ENCODE results near the gene RIT2.
"Not testable (repeated sequence)": the region's sequence is repeated elsewhere in the genome, so short reads cannot be mapped to it uniquely, and the experiment has no call there.

Gene RIT2

DNA sequence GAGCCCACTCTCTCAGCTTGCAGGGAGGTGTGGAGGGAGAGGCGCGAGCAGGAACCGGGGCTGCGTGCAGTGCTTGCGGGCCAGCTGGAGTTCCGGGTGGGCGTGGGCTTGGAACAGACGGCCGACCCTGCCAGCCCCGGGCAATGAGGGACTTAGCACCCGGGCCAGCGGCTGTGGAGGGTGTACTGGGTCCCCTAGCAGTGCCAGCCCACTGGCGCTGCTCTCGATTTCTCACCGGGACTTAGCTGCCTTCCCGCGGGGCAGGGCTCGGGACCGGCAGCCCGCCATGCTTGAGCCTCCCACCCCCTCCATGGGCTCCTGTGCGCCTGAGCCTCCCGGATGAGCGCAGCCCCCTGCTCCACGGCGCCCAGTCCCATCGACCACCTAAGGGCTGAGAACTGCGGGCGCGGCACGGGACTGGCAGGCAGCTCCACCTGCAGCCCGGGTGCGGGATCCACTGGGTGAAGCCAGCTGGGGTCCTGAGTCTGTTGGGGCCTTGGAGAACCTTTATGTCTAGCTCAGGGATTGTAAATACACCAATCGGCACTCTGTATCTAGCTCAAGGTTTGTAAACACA lies 320.2 kb downstream of the RIT2 start:
- H3K9me3 ChIP-seq (ENCODE audit: control insufficient read depth, insufficient read depth, low read length); H3K4me1 ChIP-seq (ENCODE audit: insufficient read depth, low read length); H3K9ac ChIP-seq (ENCODE audit: low read depth, low read length); H3K36me3 ChIP-seq (ENCODE audit: insufficient read depth, low read length): not testable (repeated sequence)

DNA sequence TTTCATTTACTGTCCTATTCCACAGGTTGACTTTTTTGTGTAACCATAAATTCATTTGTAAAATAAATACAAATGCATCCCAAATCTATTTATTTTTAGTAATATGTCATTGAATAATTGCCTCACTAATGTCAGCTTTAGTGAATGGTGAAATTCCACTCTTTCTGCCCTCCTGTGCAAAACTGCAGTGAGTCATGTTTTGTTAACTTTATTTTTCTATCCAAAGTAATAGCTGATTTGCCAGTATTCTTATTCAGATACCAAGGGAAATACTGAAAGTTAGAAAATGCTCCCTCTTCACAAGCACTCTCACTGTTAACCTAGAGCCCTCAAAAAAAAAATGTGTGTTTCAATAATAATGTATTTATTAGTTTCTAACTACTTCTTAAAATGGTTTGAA lies 322.8 kb downstream of the RIT2 start:
- H3K4me1 ChIP-seq (ENCODE audit: insufficient read depth, low read length): no peaks in the 10 kb centered on the region
- no peak overlapping the region for H3K9ac ChIP-seq (ENCODE audit: low read depth, low read length)
- H3K36me3 ChIP-seq (ENCODE audit: insufficient read depth, low read length): no peaks in the 10 kb centered on the region
- peaks cover 4% of the 10 kb centered on the region; the same call in 1 of the 2 replicates for H3K9me3 ChIP-seq (ENCODE audit: control insufficient read depth, insufficient read depth, low read length)

DNA sequence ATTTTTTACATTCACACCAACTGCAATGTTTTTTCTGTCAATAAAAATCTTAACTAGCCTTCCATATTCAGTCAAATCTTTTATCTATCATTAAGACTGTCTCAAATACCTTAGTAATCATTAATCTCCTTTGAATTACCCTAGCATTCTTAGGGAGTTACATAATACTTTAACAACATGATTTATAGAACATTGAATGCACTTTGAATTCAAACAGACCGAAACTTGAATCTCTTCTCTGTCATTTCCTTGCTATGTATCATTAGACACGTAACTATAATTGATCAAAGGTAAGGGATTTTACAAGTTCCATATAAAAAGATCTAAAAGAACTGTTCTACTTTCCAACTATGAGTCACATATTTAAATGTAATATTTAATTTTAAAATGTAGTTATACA lies 330.9 kb downstream of the RIT2 start:
- Histone ChIP-seq H3K4me1 (ENCODE audit: insufficient read depth, low read length) (peaks cover 19% of the 10 kb centered on the region; the same call in 1 of the 2 replicates), H3K9me3 (ENCODE audit: control insufficient read depth, insufficient read depth, low read length) (peaks cover 4% of the 10 kb centered on the region; the same call in 1 of the 2 replicates), H3K36me3 (ENCODE audit: insufficient read depth, low read length) (no peaks in the 10 kb centered on the region)

DNA sequence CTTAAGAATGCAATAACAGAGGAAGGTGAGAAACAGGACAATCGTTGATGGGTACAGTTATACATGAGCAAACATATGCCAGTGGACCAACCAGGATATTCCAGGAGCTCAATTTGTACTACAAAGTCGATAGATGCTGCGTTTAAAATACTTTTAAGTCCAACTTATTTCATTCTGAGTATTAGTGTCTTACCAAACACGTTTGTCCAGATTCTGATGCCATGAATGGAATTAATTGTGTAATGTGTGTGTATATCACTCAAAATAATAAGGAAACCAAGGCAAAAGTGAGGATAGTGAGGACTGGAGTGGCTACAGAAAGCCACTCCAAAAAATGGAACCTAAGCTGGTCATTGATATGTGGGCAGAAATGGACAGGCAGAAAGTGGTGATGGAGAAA lies 332.6 kb downstream of the RIT2 start:
- H3K9me3 ChIP-seq (ENCODE audit: control insufficient read depth, insufficient read depth, low read length): no peaks in the 10 kb centered on the region
- no peak overlapping the region for H3K9ac ChIP-seq (ENCODE audit: low read depth, low read length)
- no peaks in the 10 kb centered on the region for H3K36me3 ChIP-seq (ENCODE audit: insufficient read depth, low read length)
- peaks cover 33% of the 10 kb centered on the region for H3K4me1 ChIP-seq (ENCODE audit: insufficient read depth, low read length)

More for the DNA sequence above, 330.9 kb downstream of the RIT2 start:
- H3K9ac ChIP-seq (ENCODE audit: low read depth, low read length): no peak overlapping the region

DNA sequence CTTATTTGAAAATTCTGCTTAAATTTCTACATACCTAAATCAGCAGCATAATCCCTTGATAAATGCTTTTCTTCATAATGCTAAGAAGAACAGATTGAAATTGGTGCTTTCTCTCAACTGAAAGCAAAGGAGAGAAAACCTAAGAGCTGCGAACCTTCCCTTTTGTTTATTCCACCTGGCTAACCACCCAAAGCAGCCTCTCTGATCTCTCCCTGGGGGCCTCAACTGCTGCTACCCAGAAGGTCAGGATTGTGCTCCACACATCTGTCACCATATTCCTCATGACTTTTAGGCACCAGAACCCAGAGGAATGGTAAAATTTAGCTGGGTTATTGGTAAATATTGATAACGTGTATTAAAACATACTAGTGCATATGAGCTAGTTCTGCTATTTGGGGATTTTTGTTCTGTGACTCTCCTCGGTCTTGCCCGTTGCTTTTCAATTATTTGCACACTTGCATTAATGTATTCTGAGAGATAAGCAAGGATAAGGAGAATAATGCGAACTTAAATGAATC lies 334.1 kb downstream of the RIT2 start:
- no peak overlapping the region for H3K9ac ChIP-seq (ENCODE audit: low read depth, low read length)
- H3K9me3 ChIP-seq (ENCODE audit: control insufficient read depth, insufficient read depth, low read length): no peaks in the 10 kb centered on the region
- no peaks in the 10 kb centered on the region for H3K36me3 ChIP-seq (ENCODE audit: insufficient read depth, low read length)
- H3K4me1 ChIP-seq (ENCODE audit: insufficient read depth, low read length): peaks cover 33% of the 10 kb centered on the region

DNA sequence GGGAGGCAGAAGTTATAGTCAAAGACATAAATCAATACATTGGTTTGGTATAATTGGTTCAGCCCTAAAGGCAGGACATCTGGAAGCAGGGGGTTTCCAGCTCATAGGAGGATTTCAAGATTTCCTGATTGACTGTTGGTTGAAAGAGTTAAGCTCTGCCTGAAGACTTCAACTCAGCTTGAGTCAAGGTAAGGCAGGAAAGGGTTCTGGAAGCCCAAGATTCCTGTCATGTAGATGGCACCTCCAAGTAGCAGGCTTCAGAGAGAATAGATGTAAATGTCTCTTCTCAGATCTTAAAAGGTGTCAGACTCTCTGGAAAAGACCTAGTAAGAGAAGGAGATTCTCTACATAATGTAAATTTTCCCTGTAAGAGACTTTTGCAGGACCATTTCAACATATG lies 335.3 kb downstream of the RIT2 start:
- Histone ChIP-seq H3K36me3 (ENCODE audit: insufficient read depth, low read length) (no peaks in the 10 kb centered on the region), H3K4me1 (ENCODE audit: insufficient read depth, low read length) (peaks cover 33% of the 10 kb centered on the region), H3K9me3 (ENCODE audit: control insufficient read depth, insufficient read depth, low read length) (no peaks in the 10 kb centered on the region), H3K9ac (ENCODE audit: low read depth, low read length) (no peak overlapping the region)

DNA sequence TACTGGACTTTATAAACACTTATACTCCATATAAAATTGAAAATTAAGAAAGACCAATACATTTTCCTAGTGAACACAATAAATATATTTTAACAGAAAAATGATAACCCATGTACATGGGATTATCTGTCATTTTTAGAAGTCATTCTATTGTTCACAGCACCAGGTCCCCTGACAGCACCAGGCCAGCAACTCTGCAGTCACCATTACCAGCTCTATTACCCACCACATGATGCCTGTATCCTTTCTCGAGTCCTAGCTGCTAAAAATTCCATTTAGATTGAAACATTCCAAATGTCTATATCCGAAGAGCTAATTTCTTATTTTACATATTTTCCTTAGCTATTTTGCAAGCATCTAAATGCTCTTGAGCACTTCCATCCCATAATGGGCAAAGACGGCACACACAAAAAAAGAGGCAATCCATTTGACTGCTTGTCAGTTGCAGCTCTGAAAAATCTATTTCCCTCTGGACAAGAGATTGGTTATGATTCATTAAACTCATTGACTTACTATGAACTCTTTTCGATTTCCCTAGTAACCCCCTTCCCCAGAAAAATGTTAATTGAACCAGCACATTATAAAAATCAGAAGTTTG lies 336.9 kb downstream of the RIT2 start:
- no peak overlapping the region for H3K9ac ChIP-seq (ENCODE audit: low read depth, low read length)
- peaks cover 33% of the 10 kb centered on the region for H3K4me1 ChIP-seq (ENCODE audit: insufficient read depth, low read length)
- H3K9me3 ChIP-seq (ENCODE audit: control insufficient read depth, insufficient read depth, low read length): no peaks in the 10 kb centered on the region
- H3K36me3 ChIP-seq (ENCODE audit: insufficient read depth, low read length): no peaks in the 10 kb centered on the region

DNA sequence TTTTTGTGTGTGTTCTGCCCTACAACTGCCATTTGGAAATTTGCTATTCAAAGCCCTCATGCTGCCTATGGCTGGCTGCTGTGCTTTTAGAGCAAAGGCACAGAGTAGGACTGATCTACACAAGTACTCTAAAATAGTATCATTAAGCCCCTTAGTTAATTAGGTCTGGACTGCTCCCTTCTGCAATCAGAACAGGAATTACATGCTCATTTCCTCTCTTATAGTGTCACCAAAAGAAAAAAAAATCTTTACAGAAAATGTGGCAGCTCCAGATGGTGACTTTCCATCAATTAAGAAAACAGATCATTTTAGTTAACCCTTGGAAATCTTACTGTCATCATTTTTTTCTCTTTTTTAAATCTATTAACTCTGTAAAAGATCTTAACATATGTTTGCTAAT lies 337.5 kb downstream of the RIT2 start:
- Histone ChIP-seq H3K9me3 (ENCODE audit: control insufficient read depth, insufficient read depth, low read length) (no peaks in the 10 kb centered on the region), H3K36me3 (ENCODE audit: insufficient read depth, low read length) (no peaks in the 10 kb centered on the region), H3K9ac (ENCODE audit: low read depth, low read length) (no peak overlapping the region), H3K4me1 (ENCODE audit: insufficient read depth, low read length) (peaks cover 33% of the 10 kb centered on the region)

DNA sequence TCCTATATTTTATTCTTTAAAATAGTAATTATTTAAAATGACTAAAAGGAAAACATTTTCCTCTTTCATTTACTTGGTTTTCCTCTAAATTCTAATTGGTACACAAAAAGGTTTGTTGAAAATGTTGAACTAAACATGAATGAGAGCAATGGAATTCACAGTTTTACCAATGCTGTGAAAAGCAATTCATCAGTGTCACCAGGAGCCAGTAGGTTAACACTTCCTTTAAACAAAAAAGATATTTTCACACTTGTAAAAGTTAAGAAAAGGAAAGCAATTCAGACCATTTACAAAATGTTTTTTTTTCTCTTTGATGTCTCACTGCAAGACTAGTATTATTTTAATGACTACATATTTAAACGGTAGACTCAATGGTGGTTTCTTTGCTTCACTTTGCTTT lies 341.6 kb downstream of the RIT2 start:
- H3K9ac ChIP-seq (ENCODE audit: low read depth, low read length): no peak overlapping the region

DNA sequence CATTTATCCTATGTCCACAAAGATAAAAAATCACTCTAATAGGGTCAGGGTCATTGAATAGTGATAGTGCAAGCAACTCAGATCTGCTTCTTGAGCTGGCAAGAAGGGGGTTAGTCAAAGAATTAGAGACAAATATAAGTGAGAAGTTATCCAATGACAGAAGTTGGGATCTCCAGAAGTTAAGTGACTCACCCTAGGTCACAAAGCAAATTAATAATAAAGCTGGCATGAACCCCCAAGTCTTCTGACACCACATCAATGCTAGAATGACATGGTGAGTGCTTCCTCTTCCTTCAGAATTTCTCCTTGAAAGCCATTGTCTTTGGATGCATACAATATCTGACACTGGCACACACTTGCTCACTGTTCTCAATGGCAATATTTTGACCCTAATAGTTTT lies 343.5 kb downstream of the RIT2 start:
- no peaks in the 10 kb centered on the region; the same call in 1 of the 2 replicates for H3K4me1 ChIP-seq (ENCODE audit: insufficient read depth, low read length)
- H3K36me3 ChIP-seq (ENCODE audit: insufficient read depth, low read length): no peaks in the 10 kb centered on the region
- no peak overlapping the region for H3K9ac ChIP-seq (ENCODE audit: low read depth, low read length)
- H3K9me3 ChIP-seq (ENCODE audit: control insufficient read depth, insufficient read depth, low read length): 0 out of 2 replicates have a peak, but pooled peaks cover 8% of the 10 kb centered on the region

More for the DNA sequence above, 341.6 kb downstream of the RIT2 start:
- H3K9me3 ChIP-seq (ENCODE audit: control insufficient read depth, insufficient read depth, low read length): no peaks in the 10 kb centered on the region
- H3K4me1 ChIP-seq (ENCODE audit: insufficient read depth, low read length): peaks cover 11% of the 10 kb centered on the region
- no peaks in the 10 kb centered on the region for H3K36me3 ChIP-seq (ENCODE audit: insufficient read depth, low read length)

DNA sequence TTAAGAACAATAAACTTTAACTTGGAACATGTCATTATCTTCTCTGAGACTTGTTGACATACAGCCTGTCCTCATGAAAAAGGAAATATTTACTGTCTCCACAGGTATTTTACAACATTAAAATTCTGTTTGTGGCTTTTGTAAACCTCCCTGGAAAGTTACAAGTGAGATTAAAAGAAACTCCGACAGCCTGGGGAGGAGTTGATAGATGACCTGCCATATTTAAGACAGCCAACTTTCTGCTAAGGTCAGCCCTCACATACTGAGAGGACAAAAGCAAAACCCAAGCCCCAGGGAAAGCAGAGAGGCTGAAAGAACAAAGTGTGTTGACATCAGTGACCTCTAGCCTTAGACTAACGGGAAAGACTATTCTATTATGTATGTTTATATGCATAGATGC lies 350.2 kb downstream of the RIT2 start:
- Histone ChIP-seq H3K36me3 (ENCODE audit: insufficient read depth, low read length) (no peaks in the 10 kb centered on the region; the same call in 1 of the 2 replicates), H3K9ac (ENCODE audit: low read depth, low read length) (no peak overlapping the region), H3K4me1 (ENCODE audit: insufficient read depth, low read length) (no peaks in the 10 kb centered on the region), H3K9me3 (ENCODE audit: control insufficient read depth, insufficient read depth, low read length) (peaks cover 11% of the 10 kb centered on the region; the same call in 1 of the 2 replicates)

DNA sequence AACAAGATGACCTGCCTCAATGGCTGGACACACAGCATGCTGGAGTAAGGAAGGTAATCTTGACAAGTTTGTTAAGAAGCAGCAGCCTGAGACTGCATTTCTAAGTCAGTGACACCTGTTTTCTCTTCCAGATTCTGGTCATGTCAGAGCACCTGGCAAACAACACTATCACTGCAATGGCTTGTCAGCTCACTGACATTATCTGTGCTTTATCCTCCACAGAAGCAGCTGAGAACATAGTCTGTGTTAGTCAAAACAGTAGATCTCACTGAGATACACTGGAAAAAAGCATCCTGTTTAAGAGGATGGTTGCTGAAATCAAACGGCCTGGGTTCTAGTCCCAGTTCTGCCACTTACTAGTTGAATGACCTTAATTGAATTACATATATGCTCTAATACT lies 355.2 kb downstream of the RIT2 start:
- Histone ChIP-seq H3K9me3 (ENCODE audit: control insufficient read depth, insufficient read depth, low read length) (no peaks in the 10 kb centered on the region), H3K36me3 (ENCODE audit: insufficient read depth, low read length) (no peaks in the 10 kb centered on the region), H3K4me1 (ENCODE audit: insufficient read depth, low read length) (no peaks in the 10 kb centered on the region), H3K9ac (ENCODE audit: low read depth, low read length) (no peak overlapping the region)

DNA sequence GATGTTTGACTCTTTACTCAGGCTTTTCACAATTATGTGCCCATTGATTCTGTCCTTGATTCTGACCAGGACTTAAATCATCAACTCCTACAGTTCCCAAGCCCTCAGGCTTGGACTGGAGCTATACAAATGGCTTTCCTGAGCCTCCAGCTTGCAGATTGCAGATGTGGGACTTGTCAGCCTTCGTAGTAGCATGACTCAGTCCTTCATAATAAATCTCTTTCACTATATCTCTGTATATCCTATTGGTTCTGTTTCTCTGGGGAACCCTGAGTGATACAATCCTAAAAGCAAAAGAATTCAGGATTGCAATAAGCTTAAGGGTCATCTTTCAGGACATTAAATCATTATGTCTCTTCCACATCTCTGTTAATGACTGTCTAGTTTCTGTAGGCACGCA lies 356.6 kb downstream of the RIT2 start:
- H3K9me3 ChIP-seq (ENCODE audit: control insufficient read depth, insufficient read depth, low read length): no peaks in the 10 kb centered on the region
- H3K36me3 ChIP-seq (ENCODE audit: insufficient read depth, low read length): no peaks in the 10 kb centered on the region
- H3K9ac ChIP-seq (ENCODE audit: low read depth, low read length): no peak overlapping the region
- no peaks in the 10 kb centered on the region for H3K4me1 ChIP-seq (ENCODE audit: insufficient read depth, low read length)

DNA sequence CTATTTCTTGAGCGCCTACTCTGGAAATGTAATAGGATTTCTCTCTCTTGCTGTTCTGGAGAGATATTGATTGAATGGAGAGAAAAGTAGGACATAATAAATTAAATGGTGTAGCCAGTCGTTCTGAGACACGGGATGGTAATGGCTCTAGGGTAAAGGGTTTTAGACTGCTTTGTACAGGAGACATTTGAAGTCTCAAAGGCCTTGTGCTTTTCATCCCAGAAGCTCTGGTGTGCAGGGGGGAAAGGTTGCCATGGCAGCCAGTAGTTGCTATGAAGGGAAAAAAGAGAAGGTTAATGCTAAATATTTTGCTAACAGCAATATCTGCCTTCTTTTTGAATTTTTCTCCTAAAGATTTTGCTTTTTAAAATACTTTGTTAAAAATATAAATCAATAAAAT lies 359.3 kb downstream of the RIT2 start:
- Histone ChIP-seq H3K36me3 (ENCODE audit: insufficient read depth, low read length) (no peaks in the 10 kb centered on the region), H3K9ac (ENCODE audit: low read depth, low read length) (no peak overlapping the region), H3K9me3 (ENCODE audit: control insufficient read depth, insufficient read depth, low read length) (no peaks in the 10 kb centered on the region), H3K4me1 (ENCODE audit: insufficient read depth, low read length) (no peaks in the 10 kb centered on the region; the same call in 1 of the 2 replicates)

DNA sequence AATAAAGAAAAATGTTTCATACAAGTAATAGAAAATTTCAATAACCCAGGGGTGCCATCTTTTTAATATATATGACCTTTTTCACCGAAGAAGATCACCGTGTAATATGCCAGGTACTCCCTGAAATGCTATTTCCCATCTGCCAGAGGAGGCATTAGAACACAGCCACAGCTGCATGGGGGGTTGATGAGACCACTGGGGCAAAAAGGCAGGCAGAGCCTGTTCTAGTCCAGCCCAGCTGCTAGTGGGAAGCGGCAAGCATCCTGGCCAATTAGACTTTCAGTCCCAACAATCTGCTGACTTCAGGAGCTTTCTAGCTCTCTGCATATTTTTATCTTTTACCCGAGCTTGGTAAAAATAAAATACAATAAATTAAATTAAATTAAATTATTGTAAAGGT lies 362.6 kb downstream of the RIT2 start:
- no peaks in the 10 kb centered on the region; the same call in 1 of the 2 replicates for H3K4me1 ChIP-seq (ENCODE audit: insufficient read depth, low read length)
- no peak overlapping the region for H3K9ac ChIP-seq (ENCODE audit: low read depth, low read length)
- no peaks in the 10 kb centered on the region for H3K9me3 ChIP-seq (ENCODE audit: control insufficient read depth, insufficient read depth, low read length)
- no peaks in the 10 kb centered on the region for H3K36me3 ChIP-seq (ENCODE audit: insufficient read depth, low read length)
